HG03280 (cell line): Measurements from ENCODE around the gene DPPA2.

Experiments
- ATAC-seq: cut with Tn5 transposase; IDR thresholded peaks from one replicate; pipeline ENCODE4 v1.9.1; 2021; ENCODE audit warnings: mild to moderate bottlenecking, moderate library complexity; ENCODE audit not compliant: unreplicated experiment

The DPPA2 gene

GRCh38 chr3:109325657-109326056 is 9.3 kb upstream of the DPPA2 start:
- no peak for ATAC-seq

GRCh38 chr3:109325109-109325508 is 8.8 kb upstream of the DPPA2 start:
- ATAC-seq = no peak

GRCh38 chr3:109313061-109313460 is 3.3 kb downstream of the DPPA2 start:
- no peak for ATAC-seq

DNA sequence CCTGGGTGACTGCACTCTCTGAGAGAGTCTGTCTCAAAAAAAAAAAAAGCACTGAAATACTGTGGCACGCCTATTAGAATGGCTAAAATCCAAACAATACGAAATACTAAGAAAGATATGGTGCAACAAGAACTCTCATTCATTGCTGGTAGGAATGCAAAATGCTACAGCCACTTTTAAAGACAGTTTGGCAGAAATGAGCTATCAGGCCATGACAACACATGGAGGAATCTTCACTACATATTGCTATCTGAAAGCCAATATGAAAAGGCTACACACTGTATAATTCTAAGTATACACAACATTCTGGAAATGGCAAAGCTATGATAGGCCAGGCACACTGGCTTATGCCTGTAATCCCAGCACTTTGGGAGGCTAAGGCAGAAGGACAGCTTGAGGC is 18.8 kb downstream of the DPPA2 start:
- ATAC-seq = no peak

DNA sequence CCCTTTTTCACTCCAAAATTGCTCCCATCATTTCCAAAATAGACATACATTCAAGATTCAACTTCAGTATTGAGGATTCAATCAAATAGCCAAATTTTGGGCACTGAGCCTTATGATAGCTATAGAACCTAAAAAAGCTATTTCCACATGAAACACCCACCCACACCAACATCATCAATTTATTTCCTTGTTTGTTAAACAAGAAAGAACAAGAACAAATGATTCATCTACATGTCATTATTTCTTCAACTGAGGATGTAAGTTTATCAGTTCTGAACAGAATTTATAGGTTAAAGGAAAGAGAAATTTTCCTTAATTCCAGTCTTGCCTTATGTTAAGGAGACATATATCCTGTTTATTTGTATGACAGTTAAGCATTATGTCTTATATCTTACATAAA is 32.2 kb downstream of the DPPA2 start:
- ATAC-seq = no peak

- ATAC-seq = no peak
These were observed 37.8 kb downstream of the DPPA2 start for GRCh38 chr3:109278546-109278945.

GRCh38 chr3:109278141-109278540 is 38.2 kb downstream of the DPPA2 start:
- ATAC-seq = no peak

DNA sequence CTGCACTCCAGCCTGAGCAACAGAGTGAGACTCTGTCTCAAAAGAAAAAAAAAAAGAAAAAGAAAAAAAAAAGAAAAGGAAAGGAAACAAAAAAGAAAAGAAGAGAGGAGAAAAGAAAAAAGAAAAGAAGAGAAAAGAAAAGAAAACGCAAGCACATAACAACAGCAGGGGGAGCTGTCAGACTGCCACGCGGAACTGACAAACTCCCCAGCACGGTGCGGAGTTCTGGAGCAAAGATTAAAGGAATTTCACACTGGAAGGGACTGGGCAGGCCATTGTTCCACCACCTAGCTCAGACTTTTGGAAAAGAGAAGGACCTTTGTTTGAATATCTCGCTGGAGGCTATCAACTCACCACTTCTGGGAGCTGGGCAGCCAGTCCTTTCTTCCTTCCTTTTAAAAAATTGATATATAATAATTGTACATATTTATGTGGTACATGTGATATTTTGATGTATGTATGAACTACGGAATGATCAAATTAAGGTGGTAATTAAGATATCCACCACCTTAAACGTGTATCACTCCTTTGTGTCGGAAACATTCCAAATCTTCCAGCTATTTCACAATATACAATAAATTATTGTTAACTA is 40.5 kb downstream of the DPPA2 start:
- ATAC-seq = no peak

DNA sequence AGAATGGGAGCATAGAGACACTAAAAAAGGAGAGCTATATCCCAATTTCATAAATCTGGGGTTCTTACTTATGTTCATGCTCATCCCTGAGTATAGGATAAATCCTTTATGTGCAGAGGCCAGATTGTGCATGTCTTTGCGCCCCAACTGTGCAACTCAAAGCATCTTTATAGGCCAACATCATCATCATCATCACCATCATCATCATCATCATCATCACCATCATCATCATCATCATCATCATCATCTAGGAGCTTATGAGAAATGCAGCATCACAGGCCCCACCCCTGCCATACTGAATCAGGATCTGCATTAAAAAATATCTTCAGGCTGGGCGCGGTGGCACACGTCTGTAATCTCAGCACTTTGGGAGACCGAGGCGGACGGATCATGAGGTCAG is 45.5 kb downstream of the DPPA2 start:
- ATAC-seq = no peak

- no peak for ATAC-seq
These were observed 46.6 kb downstream of the DPPA2 start for GRCh38 chr3:109269577-109270275.

- no peak for ATAC-seq
These were observed 48.1 kb downstream of the DPPA2 start for GRCh38 chr3:109268181-109268580.

DNA sequence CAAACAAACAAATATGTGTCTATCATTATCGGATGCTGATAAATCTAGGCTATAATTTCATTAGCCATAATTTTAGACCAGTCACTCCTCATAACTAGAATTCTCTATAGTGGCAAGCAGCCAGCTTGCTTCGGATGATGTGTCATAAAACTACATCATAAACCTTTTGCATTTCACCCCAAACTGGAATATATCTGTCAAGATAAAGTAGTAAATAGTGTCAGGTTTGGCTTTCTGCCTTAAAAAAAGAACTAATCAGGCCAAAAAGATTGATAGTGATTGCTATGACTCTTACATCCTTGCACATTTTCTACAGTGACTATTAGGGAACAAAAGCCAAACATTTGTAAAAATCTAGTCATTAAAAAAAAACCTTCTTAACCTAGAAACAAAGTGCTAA is 51.0 kb downstream of the DPPA2 start:
- ATAC-seq = no peak

DNA sequence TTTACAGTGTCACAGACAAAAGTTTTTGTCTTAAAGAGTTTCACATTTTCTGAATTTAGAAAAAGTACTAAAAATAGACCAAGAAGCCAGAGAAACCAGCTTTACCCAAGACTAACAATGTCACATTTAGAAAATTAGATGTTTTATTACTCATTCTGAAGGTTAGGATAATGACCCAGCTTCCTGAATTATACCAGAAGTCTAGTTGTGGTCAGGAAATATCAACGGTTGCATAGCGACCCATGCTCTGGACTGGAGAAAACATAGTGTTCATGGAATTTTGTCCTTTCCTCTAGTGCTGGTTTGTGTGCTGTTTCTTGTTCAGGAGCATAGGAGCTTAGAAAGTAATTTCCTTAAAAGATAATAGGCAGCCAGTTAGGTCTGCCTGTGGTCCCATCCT is 59.0 kb downstream of the DPPA2 start:
- ATAC-seq = no peak

GRCh38 chr3:109254770-109255169 is 61.5 kb downstream of the DPPA2 start:
- no peak for ATAC-seq

DNA sequence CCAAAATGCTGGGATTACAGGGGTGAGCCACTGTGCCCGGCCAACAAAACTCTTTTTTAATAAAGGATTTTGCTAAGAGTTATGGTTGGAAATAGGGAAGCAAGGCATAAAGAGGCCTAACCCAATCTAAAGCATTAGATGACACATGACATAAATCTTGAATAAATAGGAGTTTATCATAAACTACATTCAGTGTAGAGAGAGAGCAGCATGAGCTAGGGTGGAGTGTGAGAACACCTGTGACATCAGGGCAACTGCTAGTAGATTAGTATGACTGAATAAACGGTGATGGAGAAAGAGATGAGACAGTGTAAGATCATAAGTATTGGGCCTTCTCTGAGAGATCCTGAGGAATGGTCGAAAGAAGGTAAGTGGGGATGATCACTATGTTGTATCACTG is 63.7 kb downstream of the DPPA2 start:
- no peak for ATAC-seq
